K562 (cell line): ENCODE data around the gene HAUS3. TPM values are rescaled to one million over a fixed set of nuclear protein-coding genes. Genes with fewer than 3 reads are reported as not detected.

ENCODE experiments used
- ATAC-seq: fragments of 200-7000 bp; cut with Tn5 transposase; 3 replicates; pipeline ENCODE4 v1.9.1; 2020; ENCODE audit warnings: moderate library complexity
- BruUV-seq: library from RNA; stranded (reverse); fragments of 400-500 nt; replicated peaks from 2 replicates; lab custom pipeline; 2021; lab: Mats Ljungman, UMichigan
- CTCF ChIA-PET: fragments of 300-600 bp; formaldehyde crosslinking; extraction: SDS; loops from one replicate; lab custom pipeline; 2021; ENCODE audit warnings: low intra/inter-chr PET ratio; lab: Yijun Ruan, JAX
- POLR2A ChIA-PET: fragments of 300-600, 350-650 bp; sonication (Branson Sonifier 250); formaldehyde crosslinking; extraction: SDS; loops from one replicate; lab custom pipeline; 2021; ENCODE audit warnings: antibody characterized with exemption, inconsistent platforms; lab: Yijun Ruan, JAX
- DNase-seq, 4 experiments: peaks; one replicate each; pipeline versions ENCODE4 v3.0.0 to v3.0.0-alpha.2; 2011 to 2018; ENCODE audit warnings: low spot score in 3 of 4, mixed read lengths in 3 of 4; ENCODE audit errors: extremely low read depth in 1 of 4
- FAIRE-seq: peaks from 2 replicates; lab custom pipeline; 2011; peaks lifted over from hg19 to GRCh38; lab: Jason Lieb, UNC
- H2AFZ ChIP-seq: 2 replicates; pipeline ENCODE4 v1.6.0; 2011; ENCODE audit warnings: low read depth, low read length, control low read depth, inconsistent platforms
- H3K27ac ChIP-seq: fragments of 200-600 bp; 3 replicates; pipeline ENCODE4 v1.8.0; 2011; ENCODE audit warnings: low read depth, mild to moderate bottlenecking, control low read depth, inconsistent platforms, low read length, moderate library complexity, mixed read lengths; ENCODE audit errors: extremely low read depth
- H3K27me3 ChIP-seq, 2 experiments: fragments of 300-600 bp in 1 of 2; 2 replicates in 1 of 2; 3 replicates in 1 of 2; pipeline versions ENCODE4 v1.6.0 to v1.8.0; 2011; ENCODE audit warnings: inconsistent platforms in 2 of 2, low read length in 2 of 2, mild to moderate bottlenecking in 1 of 2, mixed read lengths in 1 of 2, moderate library complexity in 1 of 2; ENCODE audit not compliant: control insufficient read depth in 2 of 2, insufficient read depth in 2 of 2
- H3K36me3 ChIP-seq: fragments of 300-600 bp; 3 replicates; pipeline ENCODE4 v1.8.0; 2011; ENCODE audit warnings: mild to moderate bottlenecking, low read length, inconsistent platforms; ENCODE audit not compliant: control insufficient read depth, insufficient read depth
- H3K4me1 ChIP-seq, 2 experiments: fragments of 200-600 bp in 1 of 2; replicated peaks in 1 of 2; 2 replicates in 1 of 2; 3 replicates in 1 of 2; pipeline versions ENCODE4 v1.5.1 to v1.8.0; 2011; ENCODE audit warnings: inconsistent platforms in 2 of 2, low read length in 2 of 2, mild to moderate bottlenecking in 1 of 2, mixed read lengths in 1 of 2, moderate library complexity in 1 of 2; ENCODE audit not compliant: control insufficient read depth in 2 of 2, insufficient read depth in 2 of 2
- H3K4me2 ChIP-seq: 2 replicates; pipeline ENCODE4 v1.6.1; 2011; ENCODE audit warnings: low read length, control low read depth, inconsistent platforms, mixed read lengths; ENCODE audit not compliant: insufficient read depth
- H3K4me3 ChIP-seq: fragments of 200-600 bp; sonication (generic), shearing (Covaris generic); 2 replicates; pipeline ENCODE4 v1.5.1; 2016; ENCODE audit warnings: control low read depth, inconsistent platforms
- H3K79me2 ChIP-seq: fragments of 200-600 bp; 3 replicates; pipeline ENCODE4 v1.8.0; 2011; ENCODE audit warnings: low read length, inconsistent platforms; ENCODE audit not compliant: control insufficient read depth, insufficient read depth
- H3K9ac ChIP-seq, 2 experiments: 2 replicates each; pipeline versions ENCODE4 v1.6.0 to v1.6.1; 2011; ENCODE audit warnings: low read depth in 2 of 2, low read length in 2 of 2, control low read depth in 1 of 2, inconsistent platforms in 1 of 2, mild to moderate bottlenecking in 1 of 2, mixed read lengths in 1 of 2; ENCODE audit not compliant: insufficient read depth in 1 of 2
- H3K9me1 ChIP-seq: one replicate; pipeline ENCODE4 v1.6.0; 2011; ENCODE audit warnings: inconsistent platforms, mild to moderate bottlenecking, low read length, moderate library complexity; ENCODE audit not compliant: control insufficient read depth, insufficient read depth
- H3K9me3 ChIP-seq: replicated peaks from 2 replicates; pipeline ENCODE4 v1.5.1; 2011; ENCODE audit warnings: low read depth, low read length, inconsistent platforms; ENCODE audit not compliant: control insufficient read depth, insufficient read depth
- H4K20me1 ChIP-seq: replicated peaks from 2 replicates; pipeline ENCODE4 v1.6.1; 2011; ENCODE audit warnings: low read length, inconsistent platforms, mixed read lengths; ENCODE audit not compliant: control insufficient read depth, insufficient read depth
- BDP1 ChIP-seq: IDR thresholded peaks from 3 replicates; pipeline ENCODE4 v1.6.1; 2011; ENCODE audit not compliant: insufficient read length, insufficient read depth
- DACH1 ChIP-seq: fragments of 450-650 bp; IDR thresholded peaks from 2 replicates; pipeline ENCODE4 v1.6.1; 2018; ENCODE audit not compliant: partially characterized antibody
- FIP1L1 ChIP-seq: fragments of 200-400 bp; formaldehyde crosslinking; IDR thresholded peaks from 2 replicates; pipeline ENCODE4 v1.6.1; 2018; ENCODE audit warnings: mild to moderate bottlenecking, low read depth, low read length; ENCODE audit not compliant: poor library complexity, severe bottlenecking
- FOXP1 ChIP-seq: sonication (generic); formaldehyde crosslinking; IDR thresholded peaks from 2 replicates; pipeline ENCODE4 v1.8.0; 2022; ENCODE audit warnings: mild to moderate bottlenecking, missing genetic modification reagents
- HMG20B ChIP-seq: fragments of 250-450 bp; sonication (Bioruptor Pico); IDR thresholded peaks from 2 replicates; pipeline ENCODE4 v1.5.0; 2021; ENCODE audit warnings: mild to moderate bottlenecking
- KLF1 ChIP-seq: fragments of 450-650 bp; IDR thresholded peaks from 2 replicates; pipeline ENCODE4 v1.6.1; 2016; ENCODE audit warnings: missing genetic modification characterization, missing compliant biosample characterization
- MAFF ChIP-seq: IDR thresholded peaks from 2 replicates; pipeline ENCODE4 v1.6.1; 2012; ENCODE audit warnings: low read length, improper control_type of control experiment
- PYGO2 ChIP-seq: fragments of 450-650 bp; IDR thresholded peaks from 2 replicates; pipeline ENCODE4 v1.6.1; 2016; ENCODE audit warnings: mild to moderate bottlenecking, missing genetic modification characterization, moderate library complexity, missing compliant biosample characterization
- SMARCB1 ChIP-seq: IDR thresholded peaks from 2 replicates; pipeline ENCODE4 v1.6.1; 2011; ENCODE audit warnings: improper control_type of control experiment, low read depth; ENCODE audit not compliant: insufficient read length
- XRCC4 ChIP-seq: IDR thresholded peaks from one replicate; pipeline ENCODE4 v1.6.1; 2011; ENCODE audit not compliant: insufficient read depth, insufficient read length; ENCODE audit errors: extremely low read depth
- ZNF224 ChIP-seq: sonication (generic); formaldehyde crosslinking; IDR thresholded peaks from 2 replicates; pipeline ENCODE4 v1.8.0; 2022; ENCODE audit warnings: mild to moderate bottlenecking, missing genetic modification reagents
- ZNF274 ChIP-seq: IDR thresholded peaks from 2 replicates; pipeline ENCODE4 v1.6.1; 2011; ENCODE audit warnings: low read depth, mild to moderate bottlenecking, low read length, moderate library complexity, borderline replicate concordance
- WGBS: fragments of 100-300 bp; shearing (Covaris generic); methylation state at CpG from one replicate; pipeline ENCODE4 v1.1.6; 2016; ENCODE audit warnings: low coverage, mixed read lengths; ENCODE audit not compliant: insufficient coverage; ENCODE audit errors: missing lambda C conversion rate; 5-methylcytosine and 5-hydroxymethylcytosine counted together
- in situ Hi-C: fragments of 300-500 bp; cut with MboI; formaldehyde crosslinking; loops from 4 replicates; pipeline ENCODE4 v1.15.0; 2018; ENCODE audit warnings: inconsistent platforms, mixed read lengths
- intact Hi-C: fragments of 100-400 bp; cut with micrococcal nuclease; formaldehyde crosslinking; loops from 2 replicates; pipeline ENCODE4 v1.14.2; 2022
- polyA plus RNA-seq, 8 experiments: library from polyadenylated mRNA; depleted of rRNA in 4 of 8; stranded (reverse) in 5 of 8; unstranded in 3 of 8; fragments of >200 nt; fragmentation: Nextera tagmentation in 2 of 8; fragmentation: Illumina TruSeq in 1 of 8; extraction: Ambion mirVana in 2 of 8; extraction: Trizol in 1 of 8; gene quantifications; 2 replicates each; pipeline versions ENCODE4 v1.2.1 to v1.2.3, GENCODE V29; 2011 to 2014; ENCODE audit warnings: inconsistent platforms in 1 of 8, missing spikeins in 1 of 8
- total RNA-seq, 7 experiments: library from RNA; depleted of rRNA in 6 of 7; stranded (reverse); fragments of >200 nt in 6 of 7; fragmentation: Illumina TruSeq in 2 of 7; extraction: Trizol in 2 of 7; gene quantifications; 2 replicates each; pipeline versions ENCODE4 v1.2.1 to v1.2.3, GENCODE V29; 2011 to 2021; ENCODE audit warnings: low replicate concordance in 1 of 7
- TF ChIP-seq, protein P1 (sequence below): fragments of 450-650 bp; IDR thresholded peaks from 2 replicates; pipeline ENCODE4 v1.6.1; 2016

HAUS3 gene
- total and polyA plus RNA-seq, 9 of the 15 experiments (the other 6 are each of a cell fraction or from before 2014, with no cell fraction given) = 8.9 to 25.7 (median 21.5) TPM

DNA sequence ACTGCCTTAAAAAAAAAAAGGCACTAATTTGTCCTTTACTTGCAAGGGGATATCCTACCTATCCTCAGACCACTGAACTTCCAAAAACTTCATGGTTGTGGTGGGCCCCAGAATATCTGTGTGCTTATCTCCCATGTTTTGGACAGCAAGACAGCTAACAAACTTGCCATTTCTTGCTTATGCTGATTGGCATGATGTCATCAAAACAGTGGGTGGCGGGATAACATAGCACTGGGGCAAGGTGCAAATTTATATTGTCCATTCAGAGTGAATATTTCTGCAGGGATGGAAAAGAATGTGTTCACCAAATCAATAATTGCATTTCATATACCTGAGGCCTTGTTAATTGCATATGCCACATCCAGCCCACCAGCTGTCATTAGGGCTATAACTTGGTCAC is 23.5 kb downstream of the HAUS3 start:
- no peak for ATAC-seq
- H3K36me3 ChIP-seq = peaks cover 8% of the 10 kb centered on the region; the same call in 1 of the 3 replicates
- H4K20me1 ChIP-seq = peaks cover 7% of the 10 kb centered on the region; the same call in 1 of the 2 replicates
- no peaks in the 10 kb centered on the region for H3K79me2 ChIP-seq
- no peak overlapping the region for H3K9ac ChIP-seq
- in situ Hi-C loops (no loop called here), intact Hi-C loops (no loop called here)
- H3K4me3 ChIP-seq = no peak overlapping the region
- no peak overlapping the region for H3K27ac ChIP-seq
- DNase-seq = no peak
- FAIRE-seq = no peak
- H3K27me3 ChIP-seq = peaks cover 0 to 9% of the 10 kb centered on the region in 2 experiments; a peak in 3 of 5 replicates
- WGBS = 67% methylated on average over 1 of the region's 1 CpG
- no peaks in the 10 kb centered on the region for H3K9me1 ChIP-seq
- no peak overlapping the region for H2AFZ ChIP-seq
- no peaks in the 10 kb centered on the region; a peak in 1 of 5 replicates for H3K4me1 ChIP-seq
- no TSS peak for BruUV-seq
- TF ChIP-seq SMARCB1 (no peak), FIP1L1 (no peak), FOXP1 (no peak), ZNF274 (no peak), DACH1 (no peak), BDP1 (no peak), XRCC4 (no peak), KLF1 (no peak), MAFF (no peak), ZNF224 (no peak), HMG20B (CRISPR knock-in tag) (no peak), PYGO2 (tag) (no peak)
- TF ChIP-seq, protein P1, sequence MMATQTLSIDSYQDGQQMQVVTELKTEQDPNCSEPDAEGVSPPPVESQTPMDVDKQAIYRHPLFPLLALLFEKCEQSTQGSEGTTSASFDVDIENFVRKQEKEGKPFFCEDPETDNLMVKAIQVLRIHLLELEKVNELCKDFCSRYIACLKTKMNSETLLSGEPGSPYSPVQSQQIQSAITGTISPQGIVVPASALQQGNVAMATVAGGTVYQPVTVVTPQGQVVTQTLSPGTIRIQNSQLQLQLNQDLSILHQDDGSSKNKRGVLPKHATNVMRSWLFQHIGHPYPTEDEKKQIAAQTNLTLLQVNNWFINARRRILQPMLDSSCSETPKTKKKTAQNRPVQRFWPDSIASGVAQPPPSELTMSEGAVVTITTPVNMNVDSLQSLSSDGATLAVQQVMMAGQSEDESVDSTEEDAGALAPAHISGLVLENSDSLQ = no peak
- CTCF ChIA-PET = interaction anchor here (0.7 to 2.8 kb wide), 2 partner anchors 223 to 243 kb away, joined by 3 to 25 read pairs; no protein-coding TSS in a partner anchor
- H3K4me2 ChIP-seq = no peak overlapping the region
- POLR2A ChIA-PET = interaction anchor here (1.2 to 1.5 kb wide), 2 partner anchors 10 to 251 kb away, joined by 3 to 5 read pairs; partner anchors contain the start of gene RNF4
- no peaks in the 10 kb centered on the region for H3K9me3 ChIP-seq
